RWPE1 (cell line): ENCODE data around the gene STRA6.

Experiments
- CTCF ChIA-PET: fragments of 350-600 bp; sonication (Branson Sonifier 250); formaldehyde crosslinking; extraction: SDS; loops from one replicate; lab custom pipeline; 2021; lab: Yijun Ruan, JAX
- POLR2A ChIA-PET: fragments of 400-600 bp; formaldehyde crosslinking; extraction: SDS; loops from one replicate; lab custom pipeline; 2020; ENCODE audit warnings: antibody characterized with exemption; ENCODE audit not compliant: low non-redundant PET; lab: Yijun Ruan, JAX
- DNase-seq: peaks from one replicate; pipeline ENCODE4 v3.0.0; 2012; ENCODE audit warnings: low spot score
- H3K27ac ChIP-seq: fragments of 450-650 bp; 2 replicates; pipeline ENCODE4 v1.5.1; 2017
- CTCF ChIP-seq: fragments of 450-650 bp; conservative IDR thresholded peaks from 2 replicates; pipeline ENCODE4 v1.5.1; 2017; ENCODE audit warnings: low read depth, mild to moderate bottlenecking

Gene STRA6

DNA sequence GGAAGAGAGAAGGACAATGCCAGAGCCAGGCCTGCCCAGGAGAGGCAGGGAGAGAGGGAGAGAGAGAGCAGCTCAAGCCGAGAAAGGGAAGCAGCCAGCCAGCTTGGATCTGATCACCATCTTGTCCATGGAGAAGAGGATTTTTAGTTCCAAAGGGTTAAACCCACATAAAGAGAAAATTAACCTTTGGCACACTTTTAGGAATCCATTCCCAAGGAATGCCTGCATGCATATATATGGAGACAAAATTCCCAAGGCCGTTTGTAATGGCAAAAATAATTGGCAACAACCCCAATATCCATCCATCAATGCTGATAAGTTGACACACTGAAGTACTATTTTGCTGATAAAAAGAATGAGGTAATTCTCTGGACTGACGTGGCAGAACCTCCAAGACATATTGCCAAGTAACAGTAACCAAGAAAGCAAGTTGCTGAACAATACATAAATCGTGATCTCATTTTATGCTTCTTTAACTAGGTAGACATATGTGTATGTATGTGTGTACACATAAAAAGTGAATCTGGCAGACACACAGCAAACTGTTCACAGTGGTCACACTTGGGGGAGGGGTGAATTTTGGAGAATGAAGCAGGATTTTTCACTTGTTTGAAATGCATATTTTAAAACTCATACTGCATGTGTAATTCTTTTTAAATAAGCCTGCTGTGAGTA lies 7.5 kb upstream of the STRA6 start:
- ChIA-PET POLR2A (no interaction called here), CTCF (interaction anchor here (1.1 to 1.3 kb wide), 2 partner anchors 11 to 14 kb away, joined by 4 read pairs; no protein-coding TSS in a partner anchor)
- no peak for DNase-seq
- no peak overlapping the region for H3K27ac ChIP-seq
- TF ChIP-seq CTCF, result no peak

- CTCF ChIA-PET, result interaction anchor here (1.1 to 1.3 kb wide), 2 partner anchors 10 to 13 kb away, joined by 4 read pairs; no protein-coding TSS in a partner anchor
- no peak for TF ChIP-seq CTCF
- POLR2A ChIA-PET, result no interaction called here
- H3K27ac ChIP-seq, result no peak overlapping the region
- DNase-seq, result no peak
Measured at GRCh38 chr15:74209560-74209958, 7.0 kb upstream of the STRA6 start.

GRCh38 chr15:74208901-74209559 lies 6.4 kb upstream of the STRA6 start:
- CTCF ChIA-PET, result interaction anchor here (1.1 to 1.3 kb wide), 2 partner anchors 10 to 13 kb away, joined by 4 read pairs; no protein-coding TSS in a partner anchor

GRCh38 chr15:74208496-74208895 lies 5.9 kb upstream of the STRA6 start:
- no peak for DNase-seq
- TF ChIP-seq CTCF, result no peak

More at GRCh38 chr15:74208901-74209559, 6.4 kb upstream of the STRA6 start:
- no peak overlapping the region for H3K27ac ChIP-seq
- TF ChIP-seq CTCF, result no peak
- no peak for DNase-seq
- POLR2A ChIA-PET, result no interaction called here

GRCh38 chr15:74207652-74208440 lies 5.3 kb upstream of the STRA6 start:
- CTCF ChIA-PET, result no interaction called here
- H3K27ac ChIP-seq, result no peak overlapping the region
- no peak for DNase-seq
- no peak for TF ChIP-seq CTCF
- POLR2A ChIA-PET, result no interaction called here

More at GRCh38 chr15:74208496-74208895, 5.9 kb upstream of the STRA6 start:
- no peak overlapping the region for H3K27ac ChIP-seq
- ChIA-PET POLR2A (no interaction called here), CTCF (no interaction called here)

GRCh38 chr15:74206801-74207281 lies 4.3 kb upstream of the STRA6 start:
- ChIA-PET CTCF (no interaction called here), POLR2A (interaction anchor here (0.5 kb wide), 1 partner anchor 33 kb away, joined by 3 read pairs; the partner anchor contains the start of gene ISLR)
- no peak for DNase-seq
- no peak for TF ChIP-seq CTCF
- no peak overlapping the region for H3K27ac ChIP-seq
